Small intestine (tissue), 7 donors: ENCODE measurements around the gene SDE2. TPM values are rescaled to one million over a fixed set of nuclear protein-coding genes. Genes with fewer than 3 reads are reported as not detected.
"Not testable (repeated sequence)": the region's sequence is repeated elsewhere in the genome, so short reads cannot be mapped to it uniquely, and the experiment has no call there.

ENCODE experiments used
- DNase-seq, 2 donors: peaks; one replicate each; pipeline versions ENCODE4 v3.0.0 to v3.0.0-alpha.2; 2013
- FAIRE-seq: peaks from 2 replicates; lab custom pipeline; 2012; peaks lifted over from hg19 to GRCh38; lab: Jason Lieb, UNC
- H3K27ac ChIP-seq, 3 donors: one replicate each; pipeline ENCODE4 v1.5.1; 2013; ENCODE audit warnings: low read length in 2 of 3, mild to moderate bottlenecking in 2 of 3, control low read depth in 1 of 3, inconsistent platforms in 1 of 3, low read depth in 1 of 3, moderate library complexity in 1 of 3
- H3K27me3 ChIP-seq, 3 donors: one replicate each; pipeline ENCODE4 v1.6.1; 2013; ENCODE audit warnings: low read length in 3 of 3, inconsistent platforms in 1 of 3; ENCODE audit not compliant: control insufficient read depth in 3 of 3, insufficient read depth in 3 of 3
- H3K36me3 ChIP-seq, 3 donors: one replicate each; pipeline ENCODE4 v1.6.1; 2013; ENCODE audit warnings: low read length in 3 of 3, inconsistent platforms in 1 of 3, low read depth in 1 of 3, mild to moderate bottlenecking in 1 of 3, moderate library complexity in 1 of 3; ENCODE audit not compliant: control insufficient read depth in 3 of 3, insufficient read depth in 2 of 3
- H3K4me1 ChIP-seq, 3 donors: one replicate each; pipeline ENCODE4 v1.6.1; 2013; ENCODE audit warnings: low read length in 2 of 3, inconsistent platforms in 1 of 3, low read depth in 1 of 3, mild to moderate bottlenecking in 1 of 3, moderate library complexity in 1 of 3; ENCODE audit not compliant: control insufficient read depth in 3 of 3, insufficient read depth in 2 of 3
- H3K4me3 ChIP-seq, 3 donors: one replicate each; pipeline ENCODE4 v1.5.1; 2013; ENCODE audit warnings: low read length in 3 of 3, control low read depth in 1 of 3, inconsistent platforms in 1 of 3, low read depth in 1 of 3, mild to moderate bottlenecking in 1 of 3, moderate library complexity in 1 of 3
- H3K9me3 ChIP-seq, 2 donors: one replicate each; pipeline ENCODE4 v1.6.1; 2013; ENCODE audit warnings: low read depth in 1 of 2, low read length in 1 of 2; ENCODE audit not compliant: control insufficient read depth in 2 of 2, insufficient read depth in 1 of 2
- WGBS, 3 donors: extraction: QIAGEN DNeasy Blood & Tissue Kit; methylation state at CpG; one replicate each; pipeline ENCODE4 v1.1.7; 2013; 5-methylcytosine and 5-hydroxymethylcytosine counted together
- polyA plus RNA-seq, 4 donors: library from polyadenylated mRNA; stranded (reverse) in 3 of 4; unstranded in 1 of 4; fragments of 200-250 nt in 3 of 4; fragments of 120-200 nt in 1 of 4; gene quantifications; one replicate each; pipeline versions ENCODE4 v1.2.1 to v1.2.3, GENCODE V29; 2013
- donor health status: healthy with polysubstance abuse.
- donor health status: control.
- donor health status: control.
- donor health status: Bipolar disorder and iron deficiency.
- donor health status: healthy.

SDE2 gene
- polyA plus RNA-seq, 4 donors, result 7.8 to 16.8 (median 9.7) TPM

GRCh38 chr1:226004396-226004795 lies 5.3 kb upstream of the SDE2 start:
- H3K27me3 ChIP-seq, result no peaks in the 10 kb centered on the region
- no peaks in the 10 kb centered on the region for H3K36me3 ChIP-seq
- DNase-seq (no peak), FAIRE-seq (no peak)
- peaks cover 0 to 6% (median 2%) of the 10 kb centered on the region in 3 donors for H3K4me1 ChIP-seq
- no peak overlapping the region for H3K4me3 ChIP-seq
- H3K27ac ChIP-seq, result no peak overlapping the region
- H3K9me3 ChIP-seq, result no peaks in the 10 kb centered on the region
- WGBS, 3 donors, result 77 to 86% (median 86%) methylated on average over 4 of the region's 4 CpGs

- Histone ChIP-seq H3K27me3 (no peaks in the 10 kb centered on the region), H3K36me3 (no peaks in the 10 kb centered on the region), H3K27ac (no peak overlapping the region), H3K4me3 (no peak overlapping the region), H3K9me3 (no peaks in the 10 kb centered on the region), H3K4me1 (peaks cover 0 to 6% (median 2%) of the 10 kb centered on the region in 3 donors)
- 90 to 91% (median 91%) methylated on average over 3 of the region's 3 CpGs for WGBS, 3 donors
- FAIRE-seq (no peak), DNase-seq (no peak)
These were observed 4.5 kb upstream of the SDE2 start for GRCh38 chr1:226003502-226004170.

GRCh38 chr1:226002667-226003501 lies 3.7 kb upstream of the SDE2 start:
- no peak for FAIRE-seq
- WGBS, 3 donors, result 59 to 91% (median 80%) methylated on average over 4 of the region's 4 CpGs
- DNase-seq, result peak in 1 of 2 donors; percentile 33
- peaks cover 0 to 6% (median 2%) of the 10 kb centered on the region in 3 donors for H3K4me1 ChIP-seq
- H3K36me3 ChIP-seq, result no peaks in the 10 kb centered on the region
- no peaks in the 10 kb centered on the region for H3K9me3 ChIP-seq
- no peaks in the 10 kb centered on the region for H3K27me3 ChIP-seq
- peak overlapping the region in 2 of 3 donors; percentile 49 to 79 for H3K27ac ChIP-seq
- no peak overlapping the region for H3K4me3 ChIP-seq

GRCh38 chr1:226001963-226002666 lies 3.0 kb upstream of the SDE2 start:
- WGBS, 3 donors, result 43 to 55% (median 44%) methylated on average over 9 of the region's 9 CpGs

GRCh38 chr1:226001088-226001487 lies 1.9 kb upstream of the SDE2 start:
- WGBS, 3 donors, result 84 to 92% (median 89%) methylated on average over 8 of the region's 8 CpGs
- Histone ChIP-seq H3K27me3 (no peaks in the 10 kb centered on the region), H3K27ac (peak overlapping the region in 1 of 3 donors; percentile 47), H3K9me3 (no peaks in the 10 kb centered on the region), H3K36me3 (peaks cover 0 to 5% (median 0%) of the 10 kb centered on the region in 3 donors), H3K4me3 (no peak overlapping the region), H3K4me1 (peaks cover 0 to 9% (median 2%) of the 10 kb centered on the region in 3 donors)
- FAIRE-seq (no peak), DNase-seq (no peak)

More at GRCh38 chr1:226001963-226002666, 3.0 kb upstream of the SDE2 start:
- H3K4me1 ChIP-seq, result peaks cover 0 to 6% (median 2%) of the 10 kb centered on the region in 3 donors
- peaks cover 0 to 5% (median 0%) of the 10 kb centered on the region in 3 donors for H3K36me3 ChIP-seq
- FAIRE-seq, result no peak
- H3K27me3 ChIP-seq, result no peaks in the 10 kb centered on the region
- H3K27ac ChIP-seq, result peak overlapping the region in 2 of 3 donors; percentile 49 to 79
- DNase-seq, result peak; percentile 37 to 57
- no peaks in the 10 kb centered on the region for H3K9me3 ChIP-seq
- H3K4me3 ChIP-seq, result no peak overlapping the region

GRCh38 chr1:226000493-226001081 lies 1.4 kb upstream of the SDE2 start:
- H3K27ac ChIP-seq, result peak overlapping the region; percentile 79 to 100 (median 98)
- not testable (repeated sequence) for H3K36me3 ChIP-seq, H3K4me1 ChIP-seq, FAIRE-seq, H3K27me3 ChIP-seq, DNase-seq, H3K4me3 ChIP-seq, H3K9me3 ChIP-seq
- WGBS, 3 donors, result 86 to 90% (median 86%) methylated on average over 21 of the region's 21 CpGs

GRCh38 chr1:225999912-226000337 lies 782 bp upstream of the SDE2 start:
- Histone ChIP-seq H3K9me3 (no peaks in the 10 kb centered on the region), H3K36me3 (peaks cover 0 to 9% (median 0%) of the 10 kb centered on the region in 3 donors), H3K27me3 (no peaks in the 10 kb centered on the region), H3K4me1 (peaks cover 0 to 9% (median 2%) of the 10 kb centered on the region in 3 donors), H3K4me3 (peak overlapping the region; percentile 26 to 90 (median 41)), H3K27ac (peak overlapping the region; percentile 79 to 100 (median 98))
- peak; percentile 32 to 62 for DNase-seq
- no peak for FAIRE-seq
- WGBS, 3 donors, result 35 to 53% (median 39%) methylated on average over 10 of the region's 10 CpGs
